HG03095 (cell line): ENCODE results near the gene SIRT7.

Experiments used
- ATAC-seq: cut with Tn5 transposase; IDR thresholded peaks from one replicate; pipeline ENCODE4 v1.9.1; 2021; ENCODE audit warnings: moderate library complexity; ENCODE audit not compliant: unreplicated experiment

The SIRT7 gene

GRCh38 chr17:81921537-81921862 lies 3.5 kb upstream of the SIRT7 start:
- ATAC-seq: no peak

GRCh38 chr17:81920612-81921536 lies 2.9 kb upstream of the SIRT7 start:
- ATAC-seq: no peak

- ATAC-seq: no peak
Measured at GRCh38 chr17:81918832-81919545, 1.0 kb upstream of the SIRT7 start.

- ATAC-seq: peak; percentile 5
Measured at GRCh38 chr17:81918333-81918669, 325 bp upstream of the SIRT7 start.

GRCh38 chr17:81916234-81917001 lies 1.6 kb downstream of the SIRT7 start:
- ATAC-seq: no peak

- no peak for ATAC-seq
Measured at GRCh38 chr17:81915331-81915730, 2.6 kb downstream of the SIRT7 start.

GRCh38 chr17:81914103-81914850 lies 3.7 kb downstream of the SIRT7 start:
- no peak for ATAC-seq

GRCh38 chr17:81913394-81914102 lies 4.4 kb downstream of the SIRT7 start:
- ATAC-seq: no peak

GRCh38 chr17:81912441-81913309 lies 5.3 kb downstream of the SIRT7 start:
- ATAC-seq: no peak

GRCh38 chr17:81911969-81912368 lies 6.0 kb downstream of the SIRT7 start:
- no peak for ATAC-seq

- ATAC-seq: peak; percentile 43
Measured at GRCh38 chr17:81911277-81911961, 6.6 kb downstream of the SIRT7 start, which contains the start of gene PCYT2. TSS of gene PCYT2 (minus strand) at chr17:81911399. CDS start at chr17:81911355, 44 bp downstream.

- ATAC-seq: peak; percentile 14
Measured at GRCh38 chr17:81910840-81911276, 7.1 kb downstream of the SIRT7 start.

- ATAC-seq: no peak
Measured at GRCh38 chr17:81909966-81910839, 7.8 kb downstream of the SIRT7 start.

- no peak for ATAC-seq
Measured at GRCh38 chr17:81909231-81909630, 8.7 kb downstream of the SIRT7 start.

- no peak for ATAC-seq
Measured at GRCh38 chr17:81908793-81909192, 9.2 kb downstream of the SIRT7 start.

- no peak for ATAC-seq
Measured at GRCh38 chr17:81907219-81908145, 10.5 kb downstream of the SIRT7 start.
